Progenitor cell of endocrine pancreas (in vitro differentiated cells): Measurements from ENCODE around the gene SAMD10. TPM values are rescaled to one million over a fixed set of nuclear protein-coding genes. Genes with fewer than 3 reads are reported as not detected.

Source experiments
- DNase-seq: peaks from one replicate; pipeline ENCODE4 v3.0.0; 2021; ENCODE audit warnings: low spot score; ENCODE audit not compliant: unreplicated experiment
- H3K27ac Mint-ChIP-seq: 2 replicates; pipeline ENCODE4 v1.8.0; 2021; ENCODE audit warnings: mild to moderate bottlenecking, moderate library complexity, mixed read lengths
- H3K27me3 Mint-ChIP-seq: 2 replicates; pipeline ENCODE4 v1.8.0; 2021; ENCODE audit warnings: mixed read lengths
- H3K36me3 Mint-ChIP-seq: 2 replicates; pipeline ENCODE4 v1.8.0; 2022; ENCODE audit warnings: mixed read lengths; ENCODE audit not compliant: insufficient read depth
- H3K4me1 Mint-ChIP-seq: 2 replicates; pipeline ENCODE4 v1.8.0; 2021; ENCODE audit warnings: low read depth, mixed read lengths
- H3K4me3 Mint-ChIP-seq: 2 replicates; pipeline ENCODE4 v1.8.0; 2021; ENCODE audit warnings: low read depth, mild to moderate bottlenecking, moderate library complexity, mixed read lengths
- H3K9me3 Mint-ChIP-seq: 2 replicates; pipeline ENCODE4 v1.8.0; 2021; ENCODE audit warnings: low read depth, mixed read lengths
- total RNA-seq: library from RNA; stranded (reverse); gene quantifications from 2 replicates; pipeline ENCODE4 v1.2.1, GENCODE V29; 2021
- TF ChIP-seq, protein P1 (sequence below): fragments of 200-600 bp; sonication (generic); IDR thresholded peaks from one replicate; pipeline ENCODE4 v1.5.0; 2021; ENCODE audit warnings: antibody characterized with exemption, mild to moderate bottlenecking; ENCODE audit not compliant: unreplicated experiment

Gene SAMD10
- total RNA-seq, 1 donor from 2014 or later = 12.8 TPM

DNA sequence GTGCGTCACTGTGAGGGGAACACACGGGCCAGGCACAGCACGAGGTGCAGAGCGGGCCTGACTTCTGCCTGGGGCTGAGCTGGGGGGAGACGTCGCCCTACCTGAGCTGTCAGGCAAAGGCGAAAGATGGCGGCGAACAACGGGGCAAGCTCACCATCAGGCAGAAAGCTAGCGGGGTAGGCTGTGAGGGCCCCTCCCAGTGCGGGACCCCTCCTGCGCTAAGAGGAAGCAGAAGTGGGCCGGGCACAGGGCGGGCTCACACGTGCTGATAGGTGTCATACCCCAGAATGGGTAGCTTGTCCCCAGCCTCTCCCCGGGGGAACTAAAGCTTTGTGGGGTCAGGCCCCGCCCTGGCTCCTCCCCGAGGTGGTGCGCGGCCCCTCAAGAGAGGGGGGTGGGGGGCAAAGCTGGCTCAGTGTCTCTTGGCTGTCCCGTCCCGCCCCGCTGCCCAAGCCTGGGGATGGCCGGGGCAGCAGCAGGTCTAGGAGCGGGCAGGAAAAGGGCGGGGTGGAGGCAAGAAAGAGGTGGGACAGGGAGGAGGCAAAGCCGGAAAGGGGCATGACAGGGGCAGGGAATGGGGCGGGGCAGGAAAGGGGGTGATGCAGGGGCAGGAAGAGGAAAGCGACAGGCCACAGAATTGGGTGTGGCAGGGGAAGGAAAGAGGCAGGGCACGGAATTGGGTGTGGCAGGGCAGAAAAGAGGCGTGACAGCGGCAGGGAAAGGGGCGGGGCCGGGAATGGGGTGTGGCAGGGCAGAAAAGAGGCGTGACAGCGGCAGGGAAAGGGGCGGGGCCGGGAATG is 38.0 kb downstream of the SAMD10 start:
- Mint-ChIP-seq H3K4me3 (no peak overlapping the region), H3K27ac (no peak overlapping the region), H3K27me3 (no peaks in the 10 kb centered on the region), H3K36me3 (peaks cover 10% of the 10 kb centered on the region), H3K4me1 (no peaks in the 10 kb centered on the region), H3K9me3 (no peaks in the 10 kb centered on the region)
- no peak for DNase-seq
- TF ChIP-seq, protein P1, sequence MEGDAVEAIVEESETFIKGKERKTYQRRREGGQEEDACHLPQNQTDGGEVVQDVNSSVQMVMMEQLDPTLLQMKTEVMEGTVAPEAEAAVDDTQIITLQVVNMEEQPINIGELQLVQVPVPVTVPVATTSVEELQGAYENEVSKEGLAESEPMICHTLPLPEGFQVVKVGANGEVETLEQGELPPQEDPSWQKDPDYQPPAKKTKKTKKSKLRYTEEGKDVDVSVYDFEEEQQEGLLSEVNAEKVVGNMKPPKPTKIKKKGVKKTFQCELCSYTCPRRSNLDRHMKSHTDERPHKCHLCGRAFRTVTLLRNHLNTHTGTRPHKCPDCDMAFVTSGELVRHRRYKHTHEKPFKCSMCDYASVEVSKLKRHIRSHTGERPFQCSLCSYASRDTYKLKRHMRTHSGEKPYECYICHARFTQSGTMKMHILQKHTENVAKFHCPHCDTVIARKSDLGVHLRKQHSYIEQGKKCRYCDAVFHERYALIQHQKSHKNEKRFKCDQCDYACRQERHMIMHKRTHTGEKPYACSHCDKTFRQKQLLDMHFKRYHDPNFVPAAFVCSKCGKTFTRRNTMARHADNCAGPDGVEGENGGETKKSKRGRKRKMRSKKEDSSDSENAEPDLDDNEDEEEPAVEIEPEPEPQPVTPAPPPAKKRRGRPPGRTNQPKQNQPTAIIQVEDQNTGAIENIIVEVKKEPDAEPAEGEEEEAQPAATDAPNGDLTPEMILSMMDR = no peak

GRCh38 chr20:63940472-63941266 is 38.8 kb downstream of the SAMD10 start:
- Mint-ChIP-seq H3K4me3 (no peak overlapping the region), H3K9me3 (no peaks in the 10 kb centered on the region), H3K36me3 (peaks cover 13% of the 10 kb centered on the region), H3K27me3 (no peaks in the 10 kb centered on the region), H3K27ac (no peak overlapping the region), H3K4me1 (no peaks in the 10 kb centered on the region)
- TF ChIP-seq, protein P1 = no peak
- DNase-seq = no peak

DNA sequence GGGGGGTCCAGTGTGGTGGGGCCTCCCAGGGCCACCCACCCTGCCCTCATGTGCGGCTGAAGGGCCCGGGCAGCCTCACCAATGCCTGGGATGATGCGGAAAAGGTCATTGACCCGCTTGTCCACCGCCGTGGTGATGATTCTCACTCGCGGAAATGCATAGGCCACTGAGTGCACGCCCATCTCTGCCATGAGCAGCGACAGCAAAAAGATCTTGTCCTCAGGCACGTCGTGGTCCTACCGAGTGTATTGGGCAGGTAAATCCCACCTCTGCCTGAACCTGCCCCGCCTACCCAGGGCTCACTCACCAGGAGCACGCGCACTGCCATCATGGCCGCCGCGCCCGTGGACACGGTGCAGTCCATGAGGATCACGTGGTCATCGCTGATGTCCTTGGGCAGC is 39.4 kb downstream of the SAMD10 start:
- Mint-ChIP-seq H3K9me3 (no peaks in the 10 kb centered on the region), H3K4me3 (no peak overlapping the region), H3K4me1 (no peaks in the 10 kb centered on the region), H3K27ac (no peak overlapping the region), H3K27me3 (no peaks in the 10 kb centered on the region), H3K36me3 (peaks cover 16% of the 10 kb centered on the region)
- DNase-seq = no peak
- TF ChIP-seq, protein P1 = no peak

DNA sequence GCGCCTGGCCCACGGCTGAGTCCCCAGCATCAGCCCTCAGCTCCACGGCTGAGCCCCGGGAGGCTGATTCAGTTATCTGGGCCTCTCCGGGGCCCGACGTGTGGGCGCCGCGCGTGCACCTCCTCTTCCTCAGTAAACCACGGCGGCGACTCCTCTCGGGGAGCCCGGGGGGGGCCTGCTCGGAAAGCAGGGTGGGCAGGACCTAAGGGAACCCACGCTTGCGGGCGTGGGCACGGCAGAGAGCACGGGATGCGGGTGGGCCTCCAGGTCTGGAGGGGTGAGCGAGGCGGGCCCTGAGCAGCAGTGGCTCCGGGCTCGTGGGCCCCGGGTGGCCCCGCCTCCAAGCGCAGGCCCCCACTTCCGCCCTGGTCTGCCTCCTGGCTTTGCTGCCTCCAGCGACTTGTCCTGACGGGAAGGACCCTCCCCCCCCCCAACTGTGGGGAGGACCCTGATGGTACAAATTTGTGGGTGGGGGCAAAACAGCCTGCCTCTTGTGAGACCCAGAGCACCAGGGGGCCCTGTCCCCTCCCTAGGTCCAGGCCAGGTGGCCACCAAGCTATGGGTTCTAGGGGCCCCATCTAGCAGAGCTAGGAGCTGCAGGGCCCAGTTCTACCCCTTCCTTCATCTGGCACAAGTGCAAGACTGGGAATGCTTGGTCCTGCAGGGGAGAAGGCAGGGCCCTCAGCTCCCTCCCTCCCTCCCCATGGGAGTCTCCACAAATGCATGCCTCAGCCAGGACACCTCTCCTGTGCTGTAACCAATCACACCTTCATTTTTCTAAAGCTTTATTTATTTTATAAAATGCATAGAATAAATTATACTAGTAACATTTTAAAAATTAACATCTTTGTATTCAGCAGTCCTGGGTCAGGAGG is 40.1 kb downstream of the SAMD10 start:
- no peak overlapping the region for H3K27ac Mint-ChIP-seq
- TF ChIP-seq, protein P1 = no peak
- no peaks in the 10 kb centered on the region for H3K4me1 Mint-ChIP-seq
- no peak for DNase-seq
- peaks cover 17% of the 10 kb centered on the region for H3K36me3 Mint-ChIP-seq
- no peaks in the 10 kb centered on the region for H3K27me3 Mint-ChIP-seq
- no peaks in the 10 kb centered on the region for H3K9me3 Mint-ChIP-seq
- no peak overlapping the region for H3K4me3 Mint-ChIP-seq

- peaks cover 17% of the 10 kb centered on the region for H3K36me3 Mint-ChIP-seq
- DNase-seq = no peak
- no peaks in the 10 kb centered on the region for H3K27me3 Mint-ChIP-seq
- TF ChIP-seq, protein P1 = no peak
- no peaks in the 10 kb centered on the region for H3K4me1 Mint-ChIP-seq
- H3K4me3 Mint-ChIP-seq = no peak overlapping the region
- H3K9me3 Mint-ChIP-seq = no peaks in the 10 kb centered on the region
- no peak overlapping the region for H3K27ac Mint-ChIP-seq
These were observed 41.8 kb downstream of the SAMD10 start for GRCh38 chr20:63937596-63937995.
